Neural progenitor cell (in vitro differentiated cells): ENCODE data around the gene CLTCL1.

Source experiments
- EZH2 ChIP-seq: fragments of 200-600 bp; sonication (generic); IDR thresholded peaks from 2 replicates; pipeline ENCODE4 v1.6.1; 2017; ENCODE audit warnings: antibody characterized with exemption, mild to moderate bottlenecking, moderate library complexity
- TF ChIP-seq, protein P1 (sequence below): fragments of 200-600 bp; sonication (generic); IDR thresholded peaks from 2 replicates; pipeline ENCODE4 v1.5.1; 2017; ENCODE audit warnings: antibody characterized with exemption, mild to moderate bottlenecking

DNA sequence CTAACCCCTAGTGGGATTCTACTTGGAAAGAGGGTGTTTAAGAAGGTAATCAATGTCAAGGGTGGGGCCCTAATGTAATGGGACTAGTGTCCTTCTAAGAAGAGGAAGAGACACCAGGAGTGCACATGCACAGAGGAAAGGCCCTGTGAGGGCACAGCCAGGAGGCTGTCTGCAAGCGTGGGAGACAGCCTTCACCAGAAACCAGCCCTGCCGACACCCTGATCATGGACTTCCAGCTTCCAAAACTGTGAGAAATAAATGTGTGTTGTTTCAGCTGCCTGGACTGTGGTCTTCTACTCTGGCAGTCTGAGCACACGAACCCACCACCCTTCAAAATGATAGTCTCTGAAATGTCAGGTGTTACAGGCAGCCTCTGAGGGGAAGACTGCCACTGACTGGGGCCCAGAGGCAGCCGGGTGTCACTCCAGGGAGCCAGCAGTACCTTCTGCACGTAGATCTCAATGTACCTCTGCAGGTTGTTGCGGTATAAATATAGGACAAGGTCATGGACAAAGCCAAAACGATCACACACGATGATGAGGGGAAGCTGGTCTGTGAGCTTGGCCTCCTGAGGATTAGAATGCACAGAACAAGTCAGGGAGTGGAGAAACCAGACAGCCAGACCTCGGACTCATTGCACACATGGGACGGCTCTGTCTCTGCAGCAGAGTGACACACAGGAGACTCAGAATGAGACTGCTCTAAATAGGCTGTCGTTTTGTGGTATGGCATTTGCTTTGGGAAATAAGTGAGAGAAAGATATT, 69.1 kb downstream of the CLTCL1 start:
- TF ChIP-seq, protein P1, sequence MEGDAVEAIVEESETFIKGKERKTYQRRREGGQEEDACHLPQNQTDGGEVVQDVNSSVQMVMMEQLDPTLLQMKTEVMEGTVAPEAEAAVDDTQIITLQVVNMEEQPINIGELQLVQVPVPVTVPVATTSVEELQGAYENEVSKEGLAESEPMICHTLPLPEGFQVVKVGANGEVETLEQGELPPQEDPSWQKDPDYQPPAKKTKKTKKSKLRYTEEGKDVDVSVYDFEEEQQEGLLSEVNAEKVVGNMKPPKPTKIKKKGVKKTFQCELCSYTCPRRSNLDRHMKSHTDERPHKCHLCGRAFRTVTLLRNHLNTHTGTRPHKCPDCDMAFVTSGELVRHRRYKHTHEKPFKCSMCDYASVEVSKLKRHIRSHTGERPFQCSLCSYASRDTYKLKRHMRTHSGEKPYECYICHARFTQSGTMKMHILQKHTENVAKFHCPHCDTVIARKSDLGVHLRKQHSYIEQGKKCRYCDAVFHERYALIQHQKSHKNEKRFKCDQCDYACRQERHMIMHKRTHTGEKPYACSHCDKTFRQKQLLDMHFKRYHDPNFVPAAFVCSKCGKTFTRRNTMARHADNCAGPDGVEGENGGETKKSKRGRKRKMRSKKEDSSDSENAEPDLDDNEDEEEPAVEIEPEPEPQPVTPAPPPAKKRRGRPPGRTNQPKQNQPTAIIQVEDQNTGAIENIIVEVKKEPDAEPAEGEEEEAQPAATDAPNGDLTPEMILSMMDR: no peak
- no peak for TF ChIP-seq EZH2
